ENCODE data around the gene FSIP1.

GRCh38 chr15:39582977-39583595, 199.6 kb downstream of the FSIP1 start:
- no peak for TF ChIP-seq POLR2A (IDR thresholded peaks at IDR 0.05; ENCODE audit: low read length)
- no peak for TF ChIP-seq CTCF (IDR thresholded peaks at IDR 0.05)
- TF ChIP-seq MAFK (IDR thresholded peaks at IDR 0.05; ENCODE audit: partially characterized antibody): no peak
- TF ChIP-seq CEBPB (IDR thresholded peaks at IDR 0.05): no peak
- no peak for TF ChIP-seq CBX2 (IDR thresholded peaks at IDR 0.05; ENCODE audit: borderline replicate concordance, low read depth)
- TF ChIP-seq USF2 (IDR thresholded peaks at IDR 0.05): no peak
- TF ChIP-seq SMC3 (IDR thresholded peaks at IDR 0.05): no peak
- no peak for TF ChIP-seq REST (IDR thresholded peaks at IDR 0.05)
- TF ChIP-seq JUN (IDR thresholded peaks at IDR 0.05): no peak
- TF ChIP-seq MAX (IDR thresholded peaks at IDR 0.05): no peak
- TF ChIP-seq RCOR1 (IDR thresholded peaks at IDR 0.05; ENCODE audit: low read depth, low read length): no peak
- no peak for TF ChIP-seq MYC (IDR thresholded peaks at IDR 0.05; ENCODE audit: borderline replicate concordance, low read length)
- TF ChIP-seq EHMT2 (IDR thresholded peaks at IDR 0.05; ENCODE audit: low read depth): no peak
- no peak for TF ChIP-seq RAD21 (conservative IDR thresholded peaks at IDR 0.05 in 1 of 2, IDR thresholded peaks at IDR 0.05 in 1 of 2)
